Measurements from ENCODE around the gene DNAI1. TPM values are rescaled to one million over a fixed set of nuclear protein-coding genes. Genes with fewer than 3 reads are reported as not detected.

DNAI1 gene
- total RNA-seq, 1 experiment from 2014 or later, result 1.1 TPM

- TF ChIP-seq ZNF274 (IDR thresholded peaks at IDR 0.05; ENCODE audit: low read depth, low read length) (no peak), CBX3 (IDR thresholded peaks at IDR 0.05; ENCODE audit: low read depth) (no peak), TCF7L2 (IDR thresholded peaks at IDR 0.05; ENCODE audit: borderline replicate concordance, extremely low read depth, insufficient read depth, insufficient read length) (no peak), EZH2phosphoT487 (IDR thresholded peaks at IDR 0.05; ENCODE audit: borderline replicate concordance) (no peak), RAD21 (IDR thresholded peaks at IDR 0.05; ENCODE audit: low read depth) (no peak), POLR2A (IDR thresholded peaks at IDR 0.05; ENCODE audit: borderline replicate concordance, extremely low read depth, insufficient read depth, insufficient read length) (no peak), EGR1 (IDR thresholded peaks at IDR 0.05; ENCODE audit: low read depth) (no peak), SP1 (IDR thresholded peaks at IDR 0.05; ENCODE audit: low read depth) (no peak), ZBTB33 (IDR thresholded peaks at IDR 0.05; ENCODE audit: extremely low read depth, insufficient replicate concordance, low read length) (no peak), ELF1 (IDR thresholded peaks at IDR 0.05; ENCODE audit: borderline replicate concordance, low read depth) (no peak), EZH2 (IDR thresholded peaks at IDR 0.05) (no peak)
Observed at GRCh38 chr9:34507556-34507955, 49.0 kb downstream of the DNAI1 start (continued).

DNA sequence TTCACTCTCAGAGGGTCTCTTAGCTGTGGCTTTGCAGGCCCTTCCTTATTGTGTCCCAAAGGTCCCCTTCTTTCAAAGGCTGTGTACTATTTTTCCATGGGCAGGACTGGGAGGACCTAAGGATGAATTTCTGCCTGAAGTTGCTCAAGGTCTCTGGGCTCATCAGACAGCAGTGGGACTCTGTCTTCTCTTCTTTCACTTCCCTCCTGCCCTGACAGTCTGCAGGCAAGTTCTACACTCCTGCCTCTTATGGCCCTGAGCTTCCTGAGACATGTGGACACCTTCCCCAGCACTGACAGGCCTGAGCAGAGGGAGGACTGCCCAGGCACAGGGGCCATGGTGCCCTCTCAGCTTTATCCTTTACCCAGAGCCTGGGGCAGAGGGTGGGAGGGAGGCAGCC lies 49.4 kb downstream of the DNAI1 start:
- Histone ChIP-seq H3K27ac (ENCODE audit: low read depth, low read length) (no peak overlapping the region), H3K4me3 (replicated peaks in 1 of 2; ENCODE audit: low read depth in 1 of 2, low read length in 2 of 2) (no peak overlapping the region), H3K79me2 (ENCODE audit: insufficient read depth, low read length) (no peaks in the 10 kb centered on the region), H3K27me3 (ENCODE audit: insufficient read depth, low read length) (no peaks in the 10 kb centered on the region), H4K20me1 (ENCODE audit: insufficient read depth) (no peaks in the 10 kb centered on the region), H3K9me2 (ENCODE audit: insufficient read depth) (no peaks in the 10 kb centered on the region), H3K4me2 (ENCODE audit: low read length) (no peak overlapping the region), H3K36me3 (ENCODE audit: control insufficient read depth in 1 of 2, insufficient read depth in 2 of 2, low read length in 2 of 2) (no peaks in the 10 kb centered on the region), H3K9ac (ENCODE audit: low read length) (no peak overlapping the region), H3K9me3 (ENCODE audit: control insufficient read depth in 1 of 2, insufficient read depth in 1 of 2, low read depth in 1 of 2, low read length in 2 of 2) (no peaks in the 10 kb centered on the region), H2AFZ (ENCODE audit: low read depth, low read length, poor library complexity, severe bottlenecking) (no peak overlapping the region), H3K4me1 (ENCODE audit: control insufficient read depth in 1 of 2, insufficient read depth in 2 of 2, low read length in 2 of 2) (peaks cover 0 to 6% of the 10 kb centered on the region in 2 experiments; a peak in 1 of 4 replicates)
- TF ChIP-seq CBX3 (IDR thresholded peaks at IDR 0.05; ENCODE audit: low read depth) (no peak), RAD21 (IDR thresholded peaks at IDR 0.05; ENCODE audit: low read depth) (no peak), POLR2A (IDR thresholded peaks at IDR 0.05; ENCODE audit: borderline replicate concordance, extremely low read depth, insufficient read depth, insufficient read length) (no peak), ZBTB33 (IDR thresholded peaks at IDR 0.05; ENCODE audit: extremely low read depth, insufficient replicate concordance, low read length) (no peak), CTCF (IDR thresholded peaks at IDR 0.05 in 2 of 3, conservative IDR thresholded peaks at IDR 0.05 in 1 of 3; ENCODE audit: borderline replicate concordance in 1 of 3, insufficient read depth in 1 of 3, low read depth in 2 of 3, low read length in 2 of 3) (no peak), JUND (IDR thresholded peaks at IDR 0.05) (no peak), SIN3A (IDR thresholded peaks at IDR 0.05; ENCODE audit: low read depth) (no peak), ZFX (IDR thresholded peaks at IDR 0.05) (no peak), CEBPB (IDR thresholded peaks at IDR 0.05; ENCODE audit: low read depth) (no peak)
- TF ChIP-seq, protein P1, sequence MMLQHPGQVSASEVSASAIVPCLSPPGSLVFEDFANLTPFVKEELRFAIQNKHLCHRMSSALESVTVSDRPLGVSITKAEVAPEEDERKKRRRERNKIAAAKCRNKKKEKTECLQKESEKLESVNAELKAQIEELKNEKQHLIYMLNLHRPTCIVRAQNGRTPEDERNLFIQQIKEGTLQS (IDR thresholded peaks at IDR 0.05), result no peak
- DNase-seq (ENCODE audit: low read depth, low spot score), result no peak
- CTCF ChIA-PET, result no interaction called here
- no TSS peak for BruUV-seq (replicated peaks)
- intact Hi-C loops (cut with micrococcal nuclease), result no loop called here
- no peak for ATAC-seq
- POLR2A ChIA-PET, result no interaction called here
- RAD21 ChIA-PET (ENCODE audit: low non-redundant PET in 1 of 2, low total read pairs in 2 of 2, uncharacterized antibody in 2 of 2, unreplicated experiment in 2 of 2), result no interaction called here
